Hepatocyte (in vitro differentiated cells): ENCODE measurements around the gene SERPINA12. TPM values are rescaled to one million over a fixed set of nuclear protein-coding genes. Genes with fewer than 3 reads are reported as not detected.
"Not testable (repeated sequence)": the region's sequence is repeated elsewhere in the genome, so short reads cannot be mapped to it uniquely, and the experiment has no call there.

Experiments used
- DNase-seq: peaks from one replicate; pipeline ENCODE4 v3.0.0-alpha.2; 2016; ENCODE audit warnings: low spot score
- H2AFZ ChIP-seq: fragments of 200-600 bp; sonication (generic); 2 replicates; pipeline ENCODE4 v1.6.0; 2016; ENCODE audit warnings: antibody characterized with exemption, mild to moderate bottlenecking
- H3K27ac ChIP-seq: fragments of 200-600 bp; sonication (generic); 2 replicates; pipeline ENCODE4 v1.5.1; 2016; ENCODE audit warnings: mild to moderate bottlenecking
- H3K27me3 ChIP-seq: fragments of 200-600 bp; sonication (generic); 2 replicates; pipeline ENCODE4 v1.6.1; 2016
- H3K36me3 ChIP-seq: fragments of 200-600 bp; sonication (generic); replicated peaks from 2 replicates; pipeline ENCODE4 v1.5.1; 2016; ENCODE audit warnings: low read depth; ENCODE audit not compliant: insufficient read depth
- H3K4me1 ChIP-seq: fragments of 200-600 bp; sonication (generic); 2 replicates; pipeline ENCODE4 v1.5.1; 2016; ENCODE audit warnings: mild to moderate bottlenecking, moderate library complexity; ENCODE audit not compliant: insufficient read depth
- H3K4me2 ChIP-seq: fragments of 200-600 bp; sonication (generic); 2 replicates; pipeline ENCODE4 v1.6.0; 2016
- H3K4me3 ChIP-seq: fragments of 200-600 bp; sonication (generic); 2 replicates; pipeline ENCODE4 v1.5.1; 2016; ENCODE audit warnings: mild to moderate bottlenecking
- H3K79me2 ChIP-seq: fragments of 200-600 bp; sonication (generic); 2 replicates; pipeline ENCODE4 v1.6.0; 2017; ENCODE audit warnings: mild to moderate bottlenecking
- H3K9me2 ChIP-seq: fragments of 200-600 bp; sonication (generic); replicated peaks from 2 replicates; pipeline ENCODE4 v1.6.0; 2017; ENCODE audit warnings: mild to moderate bottlenecking; ENCODE audit not compliant: insufficient read depth
- H3K9me3 ChIP-seq: fragments of 200-600 bp; sonication (generic); 2 replicates; pipeline ENCODE4 v1.5.1; 2016; ENCODE audit warnings: low read depth, mild to moderate bottlenecking
- H4K20me1 ChIP-seq: fragments of 200-600 bp; sonication (generic); 2 replicates; pipeline ENCODE4 v1.6.0; 2016; ENCODE audit warnings: mild to moderate bottlenecking; ENCODE audit not compliant: insufficient read depth, poor library complexity, severe bottlenecking
- EZH2 ChIP-seq: fragments of 200-600 bp; sonication (generic); IDR thresholded peaks from 2 replicates; pipeline ENCODE4 v1.6.1; 2016; ENCODE audit warnings: antibody characterized with exemption, mild to moderate bottlenecking, borderline replicate concordance
- EZH2phosphoT487 ChIP-seq: fragments of 200-600 bp; sonication (generic); IDR thresholded peaks from one replicate; pipeline ENCODE4 v1.6.1; 2018; ENCODE audit warnings: antibody characterized with exemption, mild to moderate bottlenecking, low read depth, moderate library complexity; ENCODE audit not compliant: unreplicated experiment, severe bottlenecking
- WGBS: methylation state at CpG from one replicate; pipeline ENCODE4 v1.1.6; 2016; ENCODE audit warnings: low lambda C conversion rate; ENCODE audit errors: missing lambda C conversion rate; 5-methylcytosine and 5-hydroxymethylcytosine counted together
- polyA plus RNA-seq: library from polyadenylated mRNA; unstranded; fragments of >200 nt; fragmentation: Nextera tagmentation; extraction: Ambion mirVana; gene quantifications from 2 replicates; pipeline ENCODE4 v1.2.1, GENCODE V29; 2016
- total RNA-seq: library from RNA; depleted of rRNA; stranded (reverse); fragments of >200 nt; gene quantifications from 2 replicates; pipeline ENCODE4 v1.2.3, GENCODE V29; 2014
- TF ChIP-seq, protein P1 (sequence below): fragments of 200-600 bp; sonication (generic); IDR thresholded peaks from 2 replicates; pipeline ENCODE4 v1.5.1; 2016; ENCODE audit warnings: antibody characterized with exemption, mild to moderate bottlenecking; ENCODE audit not compliant: poor library complexity

The SERPINA12 gene
- total and polyA plus RNA-seq, 2 experiments from 2014 or later: 0.25 TPM; not detected in 1

- no peaks in the 10 kb centered on the region for H3K36me3 ChIP-seq
- H3K9me3 ChIP-seq: no peaks in the 10 kb centered on the region
- no peak overlapping the region for H2AFZ ChIP-seq
- H3K27me3 ChIP-seq: peaks cover 4% of the 10 kb centered on the region
- H3K79me2 ChIP-seq: no peaks in the 10 kb centered on the region
- TF ChIP-seq, protein P1, sequence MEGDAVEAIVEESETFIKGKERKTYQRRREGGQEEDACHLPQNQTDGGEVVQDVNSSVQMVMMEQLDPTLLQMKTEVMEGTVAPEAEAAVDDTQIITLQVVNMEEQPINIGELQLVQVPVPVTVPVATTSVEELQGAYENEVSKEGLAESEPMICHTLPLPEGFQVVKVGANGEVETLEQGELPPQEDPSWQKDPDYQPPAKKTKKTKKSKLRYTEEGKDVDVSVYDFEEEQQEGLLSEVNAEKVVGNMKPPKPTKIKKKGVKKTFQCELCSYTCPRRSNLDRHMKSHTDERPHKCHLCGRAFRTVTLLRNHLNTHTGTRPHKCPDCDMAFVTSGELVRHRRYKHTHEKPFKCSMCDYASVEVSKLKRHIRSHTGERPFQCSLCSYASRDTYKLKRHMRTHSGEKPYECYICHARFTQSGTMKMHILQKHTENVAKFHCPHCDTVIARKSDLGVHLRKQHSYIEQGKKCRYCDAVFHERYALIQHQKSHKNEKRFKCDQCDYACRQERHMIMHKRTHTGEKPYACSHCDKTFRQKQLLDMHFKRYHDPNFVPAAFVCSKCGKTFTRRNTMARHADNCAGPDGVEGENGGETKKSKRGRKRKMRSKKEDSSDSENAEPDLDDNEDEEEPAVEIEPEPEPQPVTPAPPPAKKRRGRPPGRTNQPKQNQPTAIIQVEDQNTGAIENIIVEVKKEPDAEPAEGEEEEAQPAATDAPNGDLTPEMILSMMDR: no peak
- TF ChIP-seq EZH2: no peak
- no peak for TF ChIP-seq EZH2phosphoT487
- no peaks in the 10 kb centered on the region for H3K9me2 ChIP-seq
- 98% methylated on average over 6 of the region's 6 CpGs for WGBS
- H3K4me2 ChIP-seq: no peak overlapping the region
- no peaks in the 10 kb centered on the region for H4K20me1 ChIP-seq
- no peak overlapping the region for H3K4me3 ChIP-seq
- no peak for DNase-seq
- no peak overlapping the region for H3K27ac ChIP-seq
- H3K4me1 ChIP-seq: no peaks in the 10 kb centered on the region
Measured at GRCh38 chr14:94515856-94516255, 6.6 kb upstream of the SERPINA12 start.

DNA sequence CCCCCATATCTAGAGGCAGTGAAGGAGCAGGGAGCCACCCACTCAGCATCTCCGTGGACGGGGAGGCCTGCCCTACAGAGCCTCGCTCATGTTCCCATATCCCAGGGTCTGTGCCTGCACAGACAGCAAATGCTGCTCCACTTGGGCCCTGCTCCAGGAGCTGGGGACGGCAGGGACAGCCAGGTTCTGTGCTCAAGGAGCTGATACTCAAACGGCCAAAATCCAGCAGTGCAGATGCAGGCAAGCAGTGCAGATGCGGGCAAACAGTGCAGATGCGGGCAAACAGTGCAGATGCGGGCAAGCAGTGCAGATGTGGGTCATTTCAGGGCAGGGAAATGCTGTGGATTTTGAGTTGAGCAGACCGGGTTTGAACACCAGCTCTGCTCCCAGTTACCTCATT is 6.2 kb upstream of the SERPINA12 start:
- no peaks in the 10 kb centered on the region for H3K79me2 ChIP-seq
- DNase-seq: no peak
- H2AFZ ChIP-seq: no peak overlapping the region
- WGBS: 92% methylated on average over 9 of the region's 9 CpGs
- H4K20me1 ChIP-seq: no peaks in the 10 kb centered on the region
- no peaks in the 10 kb centered on the region for H3K36me3 ChIP-seq
- H3K9me2 ChIP-seq: no peaks in the 10 kb centered on the region
- H3K27ac ChIP-seq: no peak overlapping the region
- H3K27me3 ChIP-seq: peaks cover 4% of the 10 kb centered on the region
- H3K4me1 ChIP-seq: no peaks in the 10 kb centered on the region
- no peak overlapping the region for H3K4me2 ChIP-seq
- H3K9me3 ChIP-seq: no peaks in the 10 kb centered on the region
- no peak overlapping the region for H3K4me3 ChIP-seq
- TF ChIP-seq, protein P1: no peak
- TF ChIP-seq EZH2phosphoT487 (no peak), EZH2 (no peak)

DNA sequence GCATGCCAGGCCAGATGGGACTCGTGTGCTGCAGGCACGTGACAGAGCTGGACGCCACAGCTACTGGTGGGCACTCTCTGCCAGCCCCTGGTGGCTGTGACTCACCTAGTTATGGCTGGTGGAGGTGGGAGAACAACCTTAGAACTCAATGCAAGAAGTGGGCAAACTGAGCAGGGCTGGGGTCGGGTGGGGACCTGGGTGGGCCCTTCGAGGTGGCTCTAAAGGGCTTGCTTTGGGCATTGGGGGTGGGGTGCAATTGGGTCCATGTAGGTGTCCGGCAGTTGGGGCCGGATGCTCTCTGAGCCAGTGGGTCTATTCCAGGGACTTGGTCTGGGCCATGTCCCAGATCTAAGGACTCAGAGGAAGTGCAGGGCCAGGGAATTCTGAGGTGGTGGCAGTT is 5.1 kb upstream of the SERPINA12 start:
- Histone ChIP-seq H3K4me3 (no peak overlapping the region), H3K27me3 (peaks cover 4% of the 10 kb centered on the region), H3K9me2 (no peaks in the 10 kb centered on the region), H3K4me2 (no peak overlapping the region), H4K20me1 (no peaks in the 10 kb centered on the region), H2AFZ (no peak overlapping the region), H3K9me3 (no peaks in the 10 kb centered on the region), H3K36me3 (no peaks in the 10 kb centered on the region), H3K79me2 (no peaks in the 10 kb centered on the region), H3K27ac (no peak overlapping the region), H3K4me1 (no peaks in the 10 kb centered on the region)
- TF ChIP-seq, protein P1: no peak
- TF ChIP-seq EZH2: no peak
- TF ChIP-seq EZH2phosphoT487: no peak
- 85% methylated on average over 7 of the region's 7 CpGs for WGBS
- DNase-seq: no peak

- DNase-seq, H3K4me2 ChIP-seq, H3K9me2 ChIP-seq, H3K27me3 ChIP-seq, H3K27ac ChIP-seq, H3K4me1 ChIP-seq, H2AFZ ChIP-seq, H4K20me1 ChIP-seq, H3K79me2 ChIP-seq, H3K36me3 ChIP-seq, H3K4me3 ChIP-seq, H3K9me3 ChIP-seq: not testable (repeated sequence)
- 75% methylated on average over 2 of the region's 2 CpGs for WGBS
Measured at GRCh38 chr14:94510481-94510880, 1.2 kb upstream of the SERPINA12 start.
